Heart left ventricle (tissue), 13 donors: Measurements from ENCODE around the gene PCDHA6.
"Not testable (repeated sequence)": the region's sequence is repeated elsewhere in the genome, so short reads cannot be mapped to it uniquely, and the experiment has no call there.

Experiments
- POLR2A ChIP-seq, 2 donors: fragments of 450-650 bp; IDR thresholded peaks; one replicate each; pipeline ENCODE4 v1.6.1; 2017; ENCODE audit warnings: antibody characterized with exemption in 2 of 2, mild to moderate bottlenecking in 2 of 2, moderate library complexity in 2 of 2
- TF ChIP-seq, protein P1 (sequence below), 12 donors: fragments of 200-600 bp; sonication (generic) in 4 of 12; IDR thresholded peaks; one replicate each; pipeline versions ENCODE4 v1.5.0 to v1.8.0; 2018 to 2022; ENCODE audit warnings: antibody characterized with exemption in 12 of 12, mild to moderate bottlenecking in 5 of 12
- donor health status: ischemic (EF 13 %, LVEDD 7.1; RV severe dilation, severe dysfunction).
- donor health status: DM: no; HTN: yes; CAD: no.
- donor health status: DM: no; HTN: no; CAD: no.
- donor health status: ischemic (EF 25% LVEDD 6.9; RV normal size, moderate dysfunction).
- donor health status: ischemic (EF 25% LVEDD 5.7; RV mildly dilated, moderate dysfunction).
- donor health status: ischemic (EF 35%, LVEDD 5.7; RV mildly dilated, moderate dysfunction).
- donor health status: nonischemic (EF 11% LVEDD 7.7; RV severe dilation, severe dysfunction).
- donor health status: DM: yes; HTN: yes; CAD: no.
- donor health status: PGD.
- donor health status: ischemic (EF 29% LVEDD 5.4; RV normal size, mild dysfunction).
- donor health status: nonischemic (EF 23%, LVEDD 6.1; RV moderate dilation, normal function).

GRCh38 chr5:140796072-140796717 is 31.6 kb upstream of the PCDHA6 start:
- TF ChIP-seq, protein P1, sequence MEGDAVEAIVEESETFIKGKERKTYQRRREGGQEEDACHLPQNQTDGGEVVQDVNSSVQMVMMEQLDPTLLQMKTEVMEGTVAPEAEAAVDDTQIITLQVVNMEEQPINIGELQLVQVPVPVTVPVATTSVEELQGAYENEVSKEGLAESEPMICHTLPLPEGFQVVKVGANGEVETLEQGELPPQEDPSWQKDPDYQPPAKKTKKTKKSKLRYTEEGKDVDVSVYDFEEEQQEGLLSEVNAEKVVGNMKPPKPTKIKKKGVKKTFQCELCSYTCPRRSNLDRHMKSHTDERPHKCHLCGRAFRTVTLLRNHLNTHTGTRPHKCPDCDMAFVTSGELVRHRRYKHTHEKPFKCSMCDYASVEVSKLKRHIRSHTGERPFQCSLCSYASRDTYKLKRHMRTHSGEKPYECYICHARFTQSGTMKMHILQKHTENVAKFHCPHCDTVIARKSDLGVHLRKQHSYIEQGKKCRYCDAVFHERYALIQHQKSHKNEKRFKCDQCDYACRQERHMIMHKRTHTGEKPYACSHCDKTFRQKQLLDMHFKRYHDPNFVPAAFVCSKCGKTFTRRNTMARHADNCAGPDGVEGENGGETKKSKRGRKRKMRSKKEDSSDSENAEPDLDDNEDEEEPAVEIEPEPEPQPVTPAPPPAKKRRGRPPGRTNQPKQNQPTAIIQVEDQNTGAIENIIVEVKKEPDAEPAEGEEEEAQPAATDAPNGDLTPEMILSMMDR (IDR thresholded peaks at IDR 0.05), result not testable (repeated sequence)
- not testable (repeated sequence) for TF ChIP-seq POLR2A (IDR thresholded peaks at IDR 0.05)
